OCI-LY7 (cell line): Measurements from ENCODE around the gene CNTNAP5. TPM values are rescaled to one million over a fixed set of nuclear protein-coding genes. Genes with fewer than 3 reads are reported as not detected.

ENCODE experiments used
- BruUV-seq: library from RNA; stranded (reverse); fragments of 400-500 nt; replicated peaks from 2 replicates; lab custom pipeline; 2021; lab: Mats Ljungman, UMichigan
- CTCF ChIA-PET: fragments of 300-600 bp; sonication (Branson Sonifier 250); formaldehyde crosslinking; loops from one replicate; lab custom pipeline; 2022; ENCODE audit warnings: antibody characterized with exemption; ENCODE audit not compliant: unreplicated experiment; lab: Charles Lee
- POLR2A ChIA-PET: fragments of 300-600 bp; sonication (Branson Sonifier 250); formaldehyde crosslinking; loops from one replicate; lab custom pipeline; 2022; ENCODE audit warnings: antibody characterized with exemption; lab: Charles Lee
- DNase-seq: peaks from one replicate; pipeline ENCODE4 v3.0.0-alpha.2; 2015; ENCODE audit warnings: low spot score
- H2AFZ ChIP-seq: fragments of 200-600 bp; sonication (generic), shearing (Covaris generic); 2 replicates; pipeline ENCODE4 v1.6.1; 2014; ENCODE audit warnings: mild to moderate bottlenecking, antibody characterized with exemption, low read length, moderate library complexity
- H3K27ac ChIP-seq: fragments of 200-600 bp; sonication (generic); 2 replicates; pipeline ENCODE4 v1.5.1; 2014; ENCODE audit warnings: mixed run types, low read depth, mild to moderate bottlenecking, moderate library complexity, low read length, inconsistent platforms; ENCODE audit not compliant: poor library complexity, severe bottlenecking
- H3K36me3 ChIP-seq: fragments of 200-600 bp; sonication (generic); 2 replicates; pipeline ENCODE4 v1.6.1; 2014; ENCODE audit warnings: mild to moderate bottlenecking, antibody characterized with exemption, low read length, moderate library complexity, mixed read lengths; ENCODE audit not compliant: insufficient read depth
- H3K4me1 ChIP-seq: fragments of 200-600 bp; sonication (generic); 2 replicates; pipeline ENCODE4 v1.5.1; 2014; ENCODE audit warnings: mild to moderate bottlenecking, low read length; ENCODE audit not compliant: insufficient read depth, poor library complexity, severe bottlenecking
- H3K4me2 ChIP-seq: fragments of 200-600 bp; sonication (generic); 2 replicates; pipeline ENCODE4 v1.6.1; 2014; ENCODE audit warnings: mild to moderate bottlenecking, low read length
- H3K4me3 ChIP-seq: fragments of 200-600 bp; sonication (generic); 2 replicates; pipeline ENCODE4 v1.5.1; 2014; ENCODE audit warnings: mild to moderate bottlenecking, low read depth, low read length; ENCODE audit not compliant: poor library complexity, severe bottlenecking
- H3K79me2 ChIP-seq: fragments of 200-600 bp; sonication (generic); 2 replicates; pipeline ENCODE4 v1.6.1; 2016; ENCODE audit warnings: low read depth, mild to moderate bottlenecking, low read length, moderate library complexity, mixed read lengths; ENCODE audit not compliant: insufficient read depth
- H3K9me2 ChIP-seq: fragments of 200-600 bp; sonication (generic); 2 replicates; pipeline ENCODE4 v1.6.1; 2016; ENCODE audit warnings: mild to moderate bottlenecking, low read length, mixed read lengths; ENCODE audit not compliant: insufficient read depth
- H3K9me3 ChIP-seq: fragments of 200-600 bp; sonication (generic); 2 replicates; pipeline ENCODE4 v1.6.1; 2014; ENCODE audit warnings: mild to moderate bottlenecking, mixed run types, low read length, mixed read lengths
- H4K20me1 ChIP-seq: fragments of 200-600 bp; sonication (generic); 2 replicates; pipeline ENCODE4 v1.6.1; 2014; ENCODE audit warnings: mild to moderate bottlenecking, antibody characterized with exemption, low read length, moderate library complexity, mixed read lengths; ENCODE audit not compliant: insufficient read depth
- CTCF ChIP-seq: fragments of 200-600 bp; sonication (generic); conservative IDR thresholded peaks from 2 replicates; pipeline ENCODE4 v1.5.1; 2014; ENCODE audit warnings: mild to moderate bottlenecking, antibody characterized with exemption, low read length, moderate library complexity, mixed read lengths
- EZH2phosphoT487 ChIP-seq: fragments of 200-600 bp; sonication (generic); IDR thresholded peaks from 2 replicates; pipeline ENCODE4 v1.6.1; 2018; ENCODE audit warnings: low read depth, borderline replicate concordance, mild to moderate bottlenecking, mixed run types, antibody characterized with exemption, low read length, moderate library complexity, mixed read lengths
- intact Hi-C: fragments of 100-400 bp; cut with micrococcal nuclease; formaldehyde crosslinking; loops from one replicate; pipeline ENCODE4 v1.10.0; 2022; ENCODE audit not compliant: unreplicated experiment
- total RNA-seq, 2 experiments: library from RNA; depleted of rRNA in 1 of 2; stranded (reverse); fragments of >200 nt in 1 of 2; shearing (Covaris generic) in 1 of 2; gene quantifications; 2 replicates each; pipeline ENCODE4 v1.2.3, GENCODE V29; 2014 to 2022

CNTNAP5 gene
- total RNA-seq, 2 experiments from 2014 or later: not detected

GRCh38 chr2:124319577-124319976 is 294.5 kb downstream of the CNTNAP5 start:
- Histone ChIP-seq H3K4me1 (no peaks in the 10 kb centered on the region), H3K9me3 (no peaks in the 10 kb centered on the region), H3K27ac (no peak overlapping the region), H3K36me3 (no peaks in the 10 kb centered on the region), H3K79me2 (no peaks in the 10 kb centered on the region), H3K4me2 (no peak overlapping the region), H2AFZ (no peak overlapping the region), H3K9me2 (no peaks in the 10 kb centered on the region), H3K4me3 (no peak overlapping the region), H4K20me1 (no peaks in the 10 kb centered on the region; the same call in 1 of the 2 replicates)
- ChIA-PET CTCF (no interaction called here), POLR2A (no interaction called here)
- DNase-seq: no peak
- TF ChIP-seq CTCF (no peak), EZH2phosphoT487 (no peak)
- no TSS peak for BruUV-seq
- intact Hi-C loops: no loop called here

- POLR2A ChIA-PET: no interaction called here
- no peaks in the 10 kb centered on the region for H3K4me1 ChIP-seq
- intact Hi-C loops: no loop called here
- no TSS peak for BruUV-seq
- H3K27ac ChIP-seq: no peak overlapping the region
- DNase-seq: no peak
- no peak overlapping the region for H3K4me3 ChIP-seq
- no peaks in the 10 kb centered on the region; the same call in 1 of the 2 replicates for H4K20me1 ChIP-seq
- no peak overlapping the region for H3K4me2 ChIP-seq
- TF ChIP-seq CTCF (no peak), EZH2phosphoT487 (no peak)
- H3K79me2 ChIP-seq: no peaks in the 10 kb centered on the region
- no peaks in the 10 kb centered on the region for H3K9me2 ChIP-seq
- H3K36me3 ChIP-seq: no peaks in the 10 kb centered on the region
- CTCF ChIA-PET: no interaction called here
- no peaks in the 10 kb centered on the region for H3K9me3 ChIP-seq
- no peak overlapping the region for H2AFZ ChIP-seq
Observed at GRCh38 chr2:124320051-124320688, 295.1 kb downstream of the CNTNAP5 start.

GRCh38 chr2:124323321-124323720 is 298.2 kb downstream of the CNTNAP5 start:
- CTCF ChIA-PET: no interaction called here

More at GRCh38 chr2:124323321-124323720, 298.2 kb downstream of the CNTNAP5 start:
- no peak overlapping the region for H3K4me2 ChIP-seq
- intact Hi-C loops: no loop called here
- no peaks in the 10 kb centered on the region for H3K9me2 ChIP-seq
- DNase-seq: no peak
- H4K20me1 ChIP-seq: no peaks in the 10 kb centered on the region
- no peak overlapping the region for H3K4me3 ChIP-seq
- POLR2A ChIA-PET: interaction anchor here (0.6 kb wide), 1 partner anchor 1378 kb away, joined by 3 read pairs; no protein-coding TSS in a partner anchor
- H3K9me3 ChIP-seq: no peaks in the 10 kb centered on the region
- no peak overlapping the region for H3K27ac ChIP-seq
- H3K4me1 ChIP-seq: no peaks in the 10 kb centered on the region
- no TSS peak for BruUV-seq
- H3K36me3 ChIP-seq: no peaks in the 10 kb centered on the region
- TF ChIP-seq CTCF (no peak), EZH2phosphoT487 (no peak)
- no peak overlapping the region for H2AFZ ChIP-seq
- no peaks in the 10 kb centered on the region for H3K79me2 ChIP-seq
